Measurements from ENCODE around the gene FZD4. TPM values are rescaled to one million over a fixed set of nuclear protein-coding genes. Genes with fewer than 3 reads are reported as not detected.
"Not testable (repeated sequence)": the region's sequence is repeated elsewhere in the genome, so short reads cannot be mapped to it uniquely, and the experiment has no call there.

FZD4 gene
- total RNA-seq: under 1 TPM; 0.14 to 0.21 TPM

GRCh38 chr11:86955361-86956120 is at the start of gene FZD4:
FZD4 (minus strand) TSS chr11:86955395; CDS start chr11:86955085, 310 bp downstream.
- Mint-ChIP-seq H3K4me3 (peak within 1 kb of the TSS; percentile 75), H3K9me3 (ENCODE audit: low read depth) (no peaks in the 10 kb centered on the region), H3K27ac (no peak within 1 kb of the TSS), H3K27me3 (peaks cover 50% of the 10 kb centered on the region), H3K4me1 (peaks cover 12% of the 10 kb centered on the region), H3K36me3 (ENCODE audit: low read depth) (no peaks in the 10 kb centered on the region)
- DNase-seq: peak; percentile 69
- ATAC-seq: peak; percentile 94
- CTCF ChIA-PET: interaction anchor here (0.6 to 3.6 kb wide), 6 partner anchors 9 to 1269 kb away, joined by 3 to 18 read pairs (median 3); partner anchors contain the start of gene CCDC89
- POLR2A ChIA-PET: interaction anchor here (0.6 kb wide), 1 partner anchor 82 kb away, joined by 3 read pairs; the partner anchor contains the start of gene TMEM135
- intact Hi-C loops (cut with DNase I, micrococcal nuclease): no loop called here

- H3K4me3 Mint-ChIP-seq; H3K4me1 Mint-ChIP-seq; DNase-seq; H3K9me3 Mint-ChIP-seq (ENCODE audit: low read depth); ATAC-seq; intact Hi-C loops (cut with DNase I, micrococcal nuclease); H3K27me3 Mint-ChIP-seq; H3K36me3 Mint-ChIP-seq (ENCODE audit: low read depth); POLR2A ChIA-PET; H3K27ac Mint-ChIP-seq: not testable (repeated sequence)
- CTCF ChIA-PET: interaction anchor here (0.6 to 1.0 kb wide), 2 partner anchors 10 to 428 kb away, joined by 3 to 4 read pairs; no protein-coding TSS in a partner anchor
Measured at GRCh38 chr11:87004281-87004680, 49.1 kb upstream of the FZD4 start.

- ATAC-seq: peak; percentile 26
- Mint-ChIP-seq H3K4me3 (no peak overlapping the region), H3K36me3 (ENCODE audit: low read depth) (no peaks in the 10 kb centered on the region), H3K4me1 (no peaks in the 10 kb centered on the region), H3K27me3 (no peaks in the 10 kb centered on the region), H3K27ac (no peak overlapping the region), H3K9me3 (ENCODE audit: low read depth) (no peaks in the 10 kb centered on the region)
- ChIA-PET CTCF (interaction anchor here (1.0 to 1.2 kb wide), 2 partner anchors 7 to 286 kb away, joined by 3 to 4 read pairs; no protein-coding TSS in a partner anchor), POLR2A (no interaction called here)
- no peak for DNase-seq
- intact Hi-C loops (cut with DNase I, micrococcal nuclease): no loop called here
Measured at GRCh38 chr11:87002918-87003317, 47.7 kb upstream of the FZD4 start.

- no peak overlapping the region for H3K4me3 Mint-ChIP-seq
- no peaks in the 10 kb centered on the region for H3K9me3 Mint-ChIP-seq (ENCODE audit: low read depth)
- ChIA-PET POLR2A (interaction anchor here (0.6 kb wide), 1 partner anchor 41 kb away, joined by 3 read pairs; no protein-coding TSS in a partner anchor), CTCF (interaction anchor here (0.6 to 0.8 kb wide), 3 partner anchors 16 to 94 kb away, joined by 3 read pairs; no protein-coding TSS in a partner anchor)
- no peaks in the 10 kb centered on the region for H3K4me1 Mint-ChIP-seq
- intact Hi-C loops (cut with DNase I, micrococcal nuclease): no loop called here
- no peak for DNase-seq
- H3K27ac Mint-ChIP-seq: no peak overlapping the region
- H3K36me3 Mint-ChIP-seq (ENCODE audit: low read depth): no peaks in the 10 kb centered on the region
- no peak for ATAC-seq
- no peaks in the 10 kb centered on the region for H3K27me3 Mint-ChIP-seq
Measured at GRCh38 chr11:86999859-87000753, 44.9 kb upstream of the FZD4 start.

GRCh38 chr11:86999388-86999787 is 44.2 kb upstream of the FZD4 start:
- intact Hi-C loops (cut with DNase I, micrococcal nuclease): no loop called here
- H3K27me3 Mint-ChIP-seq: no peaks in the 10 kb centered on the region
- no peaks in the 10 kb centered on the region for H3K4me1 Mint-ChIP-seq
- no peaks in the 10 kb centered on the region for H3K36me3 Mint-ChIP-seq (ENCODE audit: low read depth)
- ChIA-PET POLR2A (no interaction called here), CTCF (interaction anchor here (0.7 kb wide), 1 partner anchor 95 kb away, joined by 3 read pairs; no protein-coding TSS in a partner anchor)
- no peak overlapping the region for H3K4me3 Mint-ChIP-seq
- ATAC-seq (no peak), DNase-seq (no peak)
- H3K9me3 Mint-ChIP-seq (ENCODE audit: low read depth): no peaks in the 10 kb centered on the region
- H3K27ac Mint-ChIP-seq: no peak overlapping the region

- CTCF ChIA-PET: interaction anchor here (0.6 to 1.9 kb wide), 2 partner anchors 40 to 69 kb away, joined by 3 read pairs; partner anchors contain the start of gene TMEM135
- no peak overlapping the region for H3K4me3 Mint-ChIP-seq
Measured at GRCh38 chr11:86996953-86997570, 41.9 kb upstream of the FZD4 start.

DNA sequence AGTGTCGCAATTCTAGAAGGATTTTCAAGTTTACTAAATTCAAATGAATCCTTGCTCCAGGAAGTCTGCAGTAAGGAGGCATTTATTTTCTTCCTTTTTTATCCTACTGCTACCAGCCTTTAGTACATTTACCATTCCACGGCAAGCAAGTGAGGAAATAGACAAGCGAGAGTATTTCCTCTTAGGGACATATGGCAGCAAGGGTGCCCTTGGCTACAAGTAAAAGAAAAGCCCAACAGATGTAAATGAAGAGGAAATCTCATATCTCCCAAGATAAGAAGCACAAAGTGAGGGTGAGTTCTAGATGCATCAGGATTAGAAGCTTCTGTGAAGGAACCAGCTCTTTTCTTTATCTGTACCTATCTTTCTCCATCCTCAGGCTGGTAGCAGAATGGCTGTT is 37.8 kb upstream of the FZD4 start:
- H3K27ac Mint-ChIP-seq: no peak overlapping the region
- ATAC-seq (no peak), DNase-seq (no peak)
- H3K36me3 Mint-ChIP-seq (ENCODE audit: low read depth): no peaks in the 10 kb centered on the region
- no peak overlapping the region for H3K4me3 Mint-ChIP-seq
- H3K9me3 Mint-ChIP-seq (ENCODE audit: low read depth): no peaks in the 10 kb centered on the region
- H3K27me3 Mint-ChIP-seq: peaks cover 2% of the 10 kb centered on the region
- no peaks in the 10 kb centered on the region for H3K4me1 Mint-ChIP-seq
- ChIA-PET POLR2A (no interaction called here), CTCF (interaction anchor here (0.6 to 1.7 kb wide), 3 partner anchors 15 to 296 kb away, joined by 3 to 5 read pairs (median 4); no protein-coding TSS in a partner anchor)
- intact Hi-C loops (cut with DNase I, micrococcal nuclease): no loop called here

More at GRCh38 chr11:86996953-86997570, 41.9 kb upstream of the FZD4 start:
- Mint-ChIP-seq H3K4me1 (no peaks in the 10 kb centered on the region), H3K27me3 (no peaks in the 10 kb centered on the region), H3K9me3 (ENCODE audit: low read depth) (no peaks in the 10 kb centered on the region), H3K27ac (no peak overlapping the region), H3K36me3 (ENCODE audit: low read depth) (no peaks in the 10 kb centered on the region)
- intact Hi-C loops (cut with DNase I, micrococcal nuclease): no loop called here
- POLR2A ChIA-PET: no interaction called here
- no peak for ATAC-seq
- DNase-seq: no peak

GRCh38 chr11:86992340-86992739 is 37.1 kb upstream of the FZD4 start:
- intact Hi-C loops (cut with DNase I, micrococcal nuclease); H3K9me3 Mint-ChIP-seq (ENCODE audit: low read depth); H3K4me1 Mint-ChIP-seq; CTCF ChIA-PET; DNase-seq; H3K4me3 Mint-ChIP-seq; ATAC-seq; H3K36me3 Mint-ChIP-seq (ENCODE audit: low read depth); POLR2A ChIA-PET; H3K27ac Mint-ChIP-seq; H3K27me3 Mint-ChIP-seq: not testable (repeated sequence)

DNA sequence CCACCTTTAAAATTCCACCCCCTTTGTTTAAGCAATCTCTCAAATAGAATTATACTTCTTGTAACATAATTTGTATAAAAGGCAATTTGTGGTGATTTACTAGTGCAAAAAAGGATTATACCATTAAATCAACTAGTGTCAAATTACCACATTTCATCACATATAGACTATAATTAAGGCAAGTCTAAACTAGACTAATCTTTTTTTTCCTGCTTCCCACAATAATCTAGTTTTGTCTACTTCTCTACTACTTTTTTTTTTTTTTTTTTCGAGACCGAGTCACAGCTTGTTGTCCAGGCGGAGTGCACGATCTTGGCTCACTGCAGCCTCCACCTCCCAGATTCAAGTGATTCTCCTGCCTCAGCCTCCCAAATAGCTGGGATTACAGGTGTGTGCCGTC is 36.1 kb upstream of the FZD4 start:
- peaks cover 2% of the 10 kb centered on the region for H3K27me3 Mint-ChIP-seq
- CTCF ChIA-PET: interaction anchor here (0.7 to 1.9 kb wide), 3 partner anchors 10 to 89 kb away, joined by 3 read pairs; no protein-coding TSS in a partner anchor
- no peak overlapping the region for H3K27ac Mint-ChIP-seq

DNA sequence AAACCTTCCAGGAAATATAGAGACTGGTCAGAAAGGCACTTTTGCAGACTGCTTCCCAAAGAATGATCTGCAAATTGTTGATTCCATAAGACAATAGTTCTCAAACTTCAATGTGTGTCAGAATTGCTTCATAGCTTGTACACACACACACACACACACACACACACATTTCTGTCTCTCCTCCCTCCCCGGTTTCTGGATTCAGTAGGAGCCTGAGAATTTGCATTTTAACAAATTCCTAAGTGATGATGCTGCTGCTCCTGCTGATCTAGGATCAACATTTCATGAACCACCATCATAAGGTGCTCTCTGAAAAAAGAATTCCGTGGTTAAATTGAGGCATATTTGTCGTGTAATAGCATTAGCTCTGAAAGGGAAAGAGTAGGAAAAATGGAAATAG is 35.3 kb upstream of the FZD4 start:
- no peak for ATAC-seq
- CTCF ChIA-PET: interaction anchor here (1.9 kb wide), 1 partner anchor 11 kb away, joined by 3 read pairs; no protein-coding TSS in a partner anchor
- intact Hi-C loops (cut with DNase I, micrococcal nuclease): no loop called here

More for the DNA sequence above, 36.1 kb upstream of the FZD4 start:
- intact Hi-C loops (cut with DNase I, micrococcal nuclease): no loop called here
- ATAC-seq: no peak
- POLR2A ChIA-PET: no interaction called here
- Mint-ChIP-seq H3K36me3 (ENCODE audit: low read depth) (no peaks in the 10 kb centered on the region), H3K9me3 (ENCODE audit: low read depth) (no peaks in the 10 kb centered on the region), H3K4me1 (no peaks in the 10 kb centered on the region), H3K4me3 (no peak overlapping the region)
- DNase-seq: no peak

DNA sequence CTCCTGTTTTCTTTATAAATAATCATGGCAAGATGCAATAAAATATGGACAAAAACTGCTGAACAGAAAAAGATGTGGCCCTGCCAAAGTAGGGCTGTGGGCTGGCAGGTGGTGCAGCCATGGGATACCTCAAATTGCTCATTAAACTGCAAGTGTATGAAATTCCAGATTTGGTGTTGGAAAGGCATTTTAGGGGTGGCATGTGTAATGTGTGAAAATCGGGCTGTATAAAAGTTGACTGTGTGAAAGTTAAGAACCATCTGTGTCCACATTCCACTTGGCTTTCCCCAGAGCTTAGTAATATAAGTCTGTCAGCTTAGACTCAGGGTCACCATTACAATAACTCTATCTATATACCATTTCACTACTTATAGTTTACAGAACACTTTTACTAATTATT is 34.8 kb upstream of the FZD4 start:
- POLR2A ChIA-PET: no interaction called here
- ATAC-seq (no peak), DNase-seq (no peak)
- intact Hi-C loops (cut with DNase I, micrococcal nuclease): no loop called here
- Mint-ChIP-seq H3K4me3 (no peak overlapping the region), H3K36me3 (ENCODE audit: low read depth) (no peaks in the 10 kb centered on the region), H3K9me3 (ENCODE audit: low read depth) (no peaks in the 10 kb centered on the region), H3K27ac (no peak overlapping the region), H3K27me3 (peaks cover 2% of the 10 kb centered on the region), H3K4me1 (no peaks in the 10 kb centered on the region)
- CTCF ChIA-PET: interaction anchor here (1.9 kb wide), 1 partner anchor 11 kb away, joined by 3 read pairs; no protein-coding TSS in a partner anchor

More for the DNA sequence above, 35.3 kb upstream of the FZD4 start:
- DNase-seq: no peak
- H3K4me3 Mint-ChIP-seq: no peak overlapping the region
- H3K4me1 Mint-ChIP-seq: no peaks in the 10 kb centered on the region
- no peaks in the 10 kb centered on the region for H3K9me3 Mint-ChIP-seq (ENCODE audit: low read depth)
- H3K27me3 Mint-ChIP-seq: peaks cover 2% of the 10 kb centered on the region
- H3K36me3 Mint-ChIP-seq (ENCODE audit: low read depth): no peaks in the 10 kb centered on the region
- POLR2A ChIA-PET: no interaction called here
- H3K27ac Mint-ChIP-seq: no peak overlapping the region
